Activated CD4-positive, CD25-positive, alpha-beta regulatory T cell treated with anti-CD3 and anti-CD28 coated beads, Interleukin-2, amount 50 U/mL, for 24 hours (primary cell): ENCODE measurements around the gene ACER3.
"Not testable (repeated sequence)": the region's sequence is repeated elsewhere in the genome, so short reads cannot be mapped to it uniquely, and the experiment has no call there.

Experiments
- ATAC-seq, 2 donors: fragments of 150-1000 bp; cut with Tn5 transposase; one replicate each; pipeline ENCODE4 v1.10.0; 2021; ENCODE audit warnings: mild to moderate bottlenecking in 1 of 2, moderate library complexity in 1 of 2

ACER3 gene

GRCh38 chr11:77002776-77003175, 142.1 kb downstream of the ACER3 start:
- ATAC-seq: no peak

GRCh38 chr11:77003963-77004362, 143.2 kb downstream of the ACER3 start:
- no peak for ATAC-seq

GRCh38 chr11:77009533-77010160, 148.9 kb downstream of the ACER3 start:
- ATAC-seq: no peak

GRCh38 chr11:77014669-77015068, 154.0 kb downstream of the ACER3 start:
- no peak for ATAC-seq

- not testable (repeated sequence) for ATAC-seq
Measured at GRCh38 chr11:77018396-77018924, 157.7 kb downstream of the ACER3 start.

- no peak for ATAC-seq
Measured at GRCh38 chr11:77019976-77020595, 159.4 kb downstream of the ACER3 start.

- no peak for ATAC-seq
Measured at GRCh38 chr11:77020734-77021133, 160.0 kb downstream of the ACER3 start.

- no peak for ATAC-seq
Measured at GRCh38 chr11:77024745-77025144, 164.0 kb downstream of the ACER3 start.

GRCh38 chr11:77026221-77026620, 165.5 kb downstream of the ACER3 start:
- ATAC-seq: no peak

- ATAC-seq: no peak
Measured at GRCh38 chr11:77026743-77027142, 166.0 kb downstream of the ACER3 start.

GRCh38 chr11:77027275-77027674, 166.6 kb downstream of the ACER3 start:
- no peak for ATAC-seq

- no peak for ATAC-seq
Measured at GRCh38 chr11:77029829-77030228, 169.1 kb downstream of the ACER3 start.

GRCh38 chr11:77030834-77031414, 170.2 kb downstream of the ACER3 start:
- ATAC-seq: no peak

- ATAC-seq: no peak
Measured at GRCh38 chr11:77031599-77031998, 170.9 kb downstream of the ACER3 start.

- no peak for ATAC-seq
Measured at GRCh38 chr11:77035039-77035438, 174.3 kb downstream of the ACER3 start.

GRCh38 chr11:77035580-77035979, 174.9 kb downstream of the ACER3 start:
- no peak for ATAC-seq

- no peak for ATAC-seq
Measured at GRCh38 chr11:77036398-77036797, 175.7 kb downstream of the ACER3 start.

GRCh38 chr11:77037057-77037456, 176.3 kb downstream of the ACER3 start:
- ATAC-seq: no peak

GRCh38 chr11:77038029-77038824, 177.5 kb downstream of the ACER3 start:
- no peak for ATAC-seq

- peak in 1 of 2 donors; percentile 27 for ATAC-seq
Measured at GRCh38 chr11:77038825-77039326, 178.2 kb downstream of the ACER3 start.

GRCh38 chr11:77039491-77040400, 179.0 kb downstream of the ACER3 start:
- ATAC-seq: peak; percentile 12 to 36

GRCh38 chr11:77040401-77040777, 179.7 kb downstream of the ACER3 start:
- ATAC-seq: no peak
